OCI-LY3 (cell line): ENCODE data around the gene RNF169.

ENCODE experiments used
- CTCF ChIP-seq: fragments of 200-600, 300-600 bp; sonication (generic); IDR thresholded peaks from 2 replicates; pipeline ENCODE4 v1.5.1; 2014; ENCODE audit warnings: antibody characterized with exemption, low read length, low read depth
- EZH2phosphoT487 ChIP-seq: fragments of 200-600 bp; shearing (Covaris generic); IDR thresholded peaks from 2 replicates; pipeline ENCODE4 v1.6.1; 2018; ENCODE audit warnings: antibody characterized with exemption, mixed run types, low read depth

- TF ChIP-seq CTCF (no peak), EZH2phosphoT487 (no peak)
Measured at GRCh38 chr11:74777877-74778276, 29.2 kb downstream of the RNF169 start.
